K562 (cell line): ENCODE results near the gene TMCC2. TPM values are rescaled to one million over a fixed set of nuclear protein-coding genes. Genes with fewer than 3 reads are reported as not detected.

Experiments
- ATAC-seq: fragments of 200-7000 bp; cut with Tn5 transposase; 3 replicates; pipeline ENCODE4 v1.9.1; 2020; ENCODE audit warnings: moderate library complexity
- BruUV-seq: library from RNA; stranded (reverse); fragments of 400-500 nt; replicated peaks from 2 replicates; lab custom pipeline; 2021; lab: Mats Ljungman, UMichigan
- CTCF ChIA-PET: fragments of 300-600 bp; formaldehyde crosslinking; extraction: SDS; loops from one replicate; lab custom pipeline; 2021; ENCODE audit warnings: low intra/inter-chr PET ratio; lab: Yijun Ruan, JAX
- POLR2A ChIA-PET: fragments of 300-600, 350-650 bp; sonication (Branson Sonifier 250); formaldehyde crosslinking; extraction: SDS; loops from one replicate; lab custom pipeline; 2021; ENCODE audit warnings: antibody characterized with exemption, inconsistent platforms; lab: Yijun Ruan, JAX
- DNase-seq, 4 experiments: peaks; one replicate each; pipeline versions ENCODE4 v3.0.0 to v3.0.0-alpha.2; 2011 to 2018; ENCODE audit warnings: low spot score in 3 of 4, mixed read lengths in 3 of 4; ENCODE audit errors: extremely low read depth in 1 of 4
- FAIRE-seq: peaks from 2 replicates; lab custom pipeline; 2011; peaks lifted over from hg19 to GRCh38; lab: Jason Lieb, UNC
- H2AFZ ChIP-seq: 2 replicates; pipeline ENCODE4 v1.6.0; 2011; ENCODE audit warnings: low read depth, low read length, control low read depth, inconsistent platforms
- H3K27ac ChIP-seq: fragments of 200-600 bp; 3 replicates; pipeline ENCODE4 v1.8.0; 2011; ENCODE audit warnings: low read depth, mild to moderate bottlenecking, control low read depth, inconsistent platforms, low read length, moderate library complexity, mixed read lengths; ENCODE audit errors: extremely low read depth
- H3K27me3 ChIP-seq, 2 experiments: fragments of 300-600 bp in 1 of 2; 2 replicates in 1 of 2; 3 replicates in 1 of 2; pipeline versions ENCODE4 v1.6.0 to v1.8.0; 2011; ENCODE audit warnings: inconsistent platforms in 2 of 2, low read length in 2 of 2, mild to moderate bottlenecking in 1 of 2, mixed read lengths in 1 of 2, moderate library complexity in 1 of 2; ENCODE audit not compliant: control insufficient read depth in 2 of 2, insufficient read depth in 2 of 2
- H3K36me3 ChIP-seq: fragments of 300-600 bp; 3 replicates; pipeline ENCODE4 v1.8.0; 2011; ENCODE audit warnings: mild to moderate bottlenecking, low read length, inconsistent platforms; ENCODE audit not compliant: control insufficient read depth, insufficient read depth
- H3K4me1 ChIP-seq, 2 experiments: fragments of 200-600 bp in 1 of 2; replicated peaks in 1 of 2; 2 replicates in 1 of 2; 3 replicates in 1 of 2; pipeline versions ENCODE4 v1.5.1 to v1.8.0; 2011; ENCODE audit warnings: inconsistent platforms in 2 of 2, low read length in 2 of 2, mild to moderate bottlenecking in 1 of 2, mixed read lengths in 1 of 2, moderate library complexity in 1 of 2; ENCODE audit not compliant: control insufficient read depth in 2 of 2, insufficient read depth in 2 of 2
- H3K4me2 ChIP-seq: 2 replicates; pipeline ENCODE4 v1.6.1; 2011; ENCODE audit warnings: low read length, control low read depth, inconsistent platforms, mixed read lengths; ENCODE audit not compliant: insufficient read depth
- H3K4me3 ChIP-seq: fragments of 200-600 bp; sonication (generic), shearing (Covaris generic); 2 replicates; pipeline ENCODE4 v1.5.1; 2016; ENCODE audit warnings: control low read depth, inconsistent platforms
- H3K79me2 ChIP-seq: fragments of 200-600 bp; 3 replicates; pipeline ENCODE4 v1.8.0; 2011; ENCODE audit warnings: low read length, inconsistent platforms; ENCODE audit not compliant: control insufficient read depth, insufficient read depth
- H3K9ac ChIP-seq, 2 experiments: 2 replicates each; pipeline versions ENCODE4 v1.6.0 to v1.6.1; 2011; ENCODE audit warnings: low read depth in 2 of 2, low read length in 2 of 2, control low read depth in 1 of 2, inconsistent platforms in 1 of 2, mild to moderate bottlenecking in 1 of 2, mixed read lengths in 1 of 2; ENCODE audit not compliant: insufficient read depth in 1 of 2
- H3K9me1 ChIP-seq: one replicate; pipeline ENCODE4 v1.6.0; 2011; ENCODE audit warnings: inconsistent platforms, mild to moderate bottlenecking, low read length, moderate library complexity; ENCODE audit not compliant: control insufficient read depth, insufficient read depth
- H3K9me3 ChIP-seq: replicated peaks from 2 replicates; pipeline ENCODE4 v1.5.1; 2011; ENCODE audit warnings: low read depth, low read length, inconsistent platforms; ENCODE audit not compliant: control insufficient read depth, insufficient read depth
- H4K20me1 ChIP-seq: replicated peaks from 2 replicates; pipeline ENCODE4 v1.6.1; 2011; ENCODE audit warnings: low read length, inconsistent platforms, mixed read lengths; ENCODE audit not compliant: control insufficient read depth, insufficient read depth
- CHCHD3 ChIP-seq: fragments of 250-450 bp; sonication (Bioruptor Pico); IDR thresholded peaks from 2 replicates; pipeline ENCODE4 v2.1.2; 2022; ENCODE audit warnings: mild to moderate bottlenecking
- GABPA ChIP-seq: fragments of 200-800 bp; sonication (Bioruptor generic); conservative IDR thresholded peaks from 2 replicates; pipeline ENCODE4 v1.6.1; 2016; ENCODE audit warnings: low read depth, missing genetic modification characterization, missing compliant biosample characterization
- GATAD2A ChIP-seq: fragments of 450-650 bp; IDR thresholded peaks from 2 replicates; pipeline ENCODE4 v1.6.1; 2017
- LARP7 ChIP-seq: fragments of 450-650 bp; IDR thresholded peaks from 2 replicates; pipeline ENCODE4 v1.6.1; 2016
- MYC ChIP-seq, 2 experiments: fragments of 250-450 bp in 1 of 2; sonication (Bioruptor Pico) in 1 of 2; IDR thresholded peaks; 2 replicates each; pipeline versions ENCODE4 v1.5.1 to v1.6.1; 2012 to 2021; ENCODE audit warnings: low read depth in 2 of 2, borderline replicate concordance in 1 of 2, improper control_type of control experiment in 1 of 2, low read length in 1 of 2, mild to moderate bottlenecking in 1 of 2, moderate library complexity in 1 of 2
- RBBP5 ChIP-seq: fragments of 200-600 bp; sonication (generic); IDR thresholded peaks from 2 replicates; pipeline ENCODE4 v1.6.1; 2012; ENCODE audit warnings: borderline replicate concordance, mild to moderate bottlenecking, low read length, control low read depth, inconsistent platforms; ENCODE audit not compliant: insufficient read depth, poor library complexity, severe bottlenecking
- SNAPC5 ChIP-seq: fragments of 250-450 bp; sonication (Bioruptor Pico); IDR thresholded peaks from 2 replicates; pipeline ENCODE4 v1.8.0; 2021; ENCODE audit warnings: moderate library complexity, mild to moderate bottlenecking, inconsistent platforms
- STAG1 ChIP-seq: sonication (generic); formaldehyde crosslinking; IDR thresholded peaks from 2 replicates; pipeline ENCODE4 v1.5.0; 2020; ENCODE audit warnings: missing genetic modification reagents, borderline replicate concordance
- STAT5A ChIP-seq: IDR thresholded peaks from 2 replicates; pipeline ENCODE4 v1.6.1; 2012; ENCODE audit warnings: low read length, inconsistent platforms, borderline replicate concordance
- TARDBP ChIP-seq: fragments of 450-650 bp; IDR thresholded peaks from 2 replicates; pipeline ENCODE4 v1.6.1; 2016
- TCF15 ChIP-seq: fragments of 250-450 bp; sonication (Bioruptor Pico); IDR thresholded peaks from 2 replicates; pipeline ENCODE4 v1.8.0; 2022; ENCODE audit warnings: moderate library complexity, mild to moderate bottlenecking, inconsistent platforms
- WHSC1 ChIP-seq: IDR thresholded peaks from one replicate; pipeline ENCODE4 v1.6.1; 2012; ENCODE audit warnings: low read length, control low read depth, inconsistent platforms
- ZKSCAN1 ChIP-seq: fragments of 150-350 bp; IDR thresholded peaks from 2 replicates; pipeline ENCODE4 v1.6.1; 2016; ENCODE audit warnings: low read depth, low read length
- WGBS: fragments of 100-300 bp; shearing (Covaris generic); methylation state at CpG from one replicate; pipeline ENCODE4 v1.1.6; 2016; ENCODE audit warnings: low coverage, mixed read lengths; ENCODE audit not compliant: insufficient coverage; ENCODE audit errors: missing lambda C conversion rate; 5-methylcytosine and 5-hydroxymethylcytosine counted together
- in situ Hi-C: fragments of 300-500 bp; cut with MboI; formaldehyde crosslinking; loops from 4 replicates; pipeline ENCODE4 v1.15.0; 2018; ENCODE audit warnings: inconsistent platforms, mixed read lengths
- intact Hi-C: fragments of 100-400 bp; cut with micrococcal nuclease; formaldehyde crosslinking; loops from 2 replicates; pipeline ENCODE4 v1.14.2; 2022
- polyA plus RNA-seq, 8 experiments: library from polyadenylated mRNA; depleted of rRNA in 4 of 8; stranded (reverse) in 5 of 8; unstranded in 3 of 8; fragments of >200 nt; fragmentation: Nextera tagmentation in 2 of 8; fragmentation: Illumina TruSeq in 1 of 8; extraction: Ambion mirVana in 2 of 8; extraction: Trizol in 1 of 8; gene quantifications; 2 replicates each; pipeline versions ENCODE4 v1.2.1 to v1.2.3, GENCODE V29; 2011 to 2014; ENCODE audit warnings: inconsistent platforms in 1 of 8, missing spikeins in 1 of 8
- total RNA-seq, 7 experiments: library from RNA; depleted of rRNA in 6 of 7; stranded (reverse); fragments of >200 nt in 6 of 7; fragmentation: Illumina TruSeq in 2 of 7; extraction: Trizol in 2 of 7; gene quantifications; 2 replicates each; pipeline versions ENCODE4 v1.2.1 to v1.2.3, GENCODE V29; 2011 to 2021; ENCODE audit warnings: low replicate concordance in 1 of 7
- TF ChIP-seq, protein P1 (sequence below), 2 experiments: fragments of 450-650 bp; IDR thresholded peaks; 2 replicates each; pipeline ENCODE4 v1.6.1; 2016; ENCODE audit warnings: mild to moderate bottlenecking in 2 of 2, borderline replicate concordance in 1 of 2, low read depth in 1 of 2, moderate library complexity in 1 of 2

TMCC2 gene
- total and polyA plus RNA-seq, 9 of the 15 experiments (the other 6 are each of a cell fraction or from before 2014, with no cell fraction given), result 0.06 to 1.8 (median 0.98) TPM

DNA sequence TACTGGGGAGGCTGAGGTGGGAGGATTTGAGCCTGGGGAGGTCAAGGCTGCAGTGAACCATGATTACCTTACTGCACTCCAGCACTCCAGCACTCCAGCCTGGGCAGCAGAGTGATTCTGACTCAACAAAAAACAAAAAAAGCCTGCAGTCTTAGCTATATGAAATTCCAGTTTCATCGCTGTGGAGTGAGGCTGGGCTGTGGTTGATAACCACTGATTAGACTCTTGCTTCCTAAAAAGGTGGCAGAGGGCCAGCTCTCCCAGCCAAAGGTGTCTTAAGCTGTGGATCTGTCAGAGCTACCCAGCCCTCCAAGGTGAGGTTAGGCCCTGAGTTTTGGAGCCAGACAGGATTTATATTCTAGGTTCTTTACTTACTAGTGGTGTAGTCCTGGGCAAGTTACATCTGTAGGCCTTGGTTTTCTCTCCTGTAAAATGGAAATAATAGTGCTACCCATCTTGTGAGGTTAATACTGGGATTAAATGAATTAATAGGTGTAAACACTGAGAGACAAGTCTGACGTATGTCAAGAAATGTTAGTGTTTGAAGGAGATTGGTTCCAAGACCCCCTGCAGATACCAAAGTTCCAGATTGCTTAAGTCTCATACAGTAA is 35.9 kb downstream of the TMCC2 start:
- in situ Hi-C loops, result no loop called here
- no TSS peak for BruUV-seq
- 20% methylated on average over 2 of the region's 2 CpGs for WGBS
- TF ChIP-seq GATAD2A, result no peak
- no peak for TF ChIP-seq TARDBP
- no peak for TF ChIP-seq STAT5A
- TF ChIP-seq GABPA (tag), result no peak
- TF ChIP-seq TCF15 (CRISPR knock-in tag), result no peak
- no peak for TF ChIP-seq WHSC1
- TF ChIP-seq, protein P1, sequence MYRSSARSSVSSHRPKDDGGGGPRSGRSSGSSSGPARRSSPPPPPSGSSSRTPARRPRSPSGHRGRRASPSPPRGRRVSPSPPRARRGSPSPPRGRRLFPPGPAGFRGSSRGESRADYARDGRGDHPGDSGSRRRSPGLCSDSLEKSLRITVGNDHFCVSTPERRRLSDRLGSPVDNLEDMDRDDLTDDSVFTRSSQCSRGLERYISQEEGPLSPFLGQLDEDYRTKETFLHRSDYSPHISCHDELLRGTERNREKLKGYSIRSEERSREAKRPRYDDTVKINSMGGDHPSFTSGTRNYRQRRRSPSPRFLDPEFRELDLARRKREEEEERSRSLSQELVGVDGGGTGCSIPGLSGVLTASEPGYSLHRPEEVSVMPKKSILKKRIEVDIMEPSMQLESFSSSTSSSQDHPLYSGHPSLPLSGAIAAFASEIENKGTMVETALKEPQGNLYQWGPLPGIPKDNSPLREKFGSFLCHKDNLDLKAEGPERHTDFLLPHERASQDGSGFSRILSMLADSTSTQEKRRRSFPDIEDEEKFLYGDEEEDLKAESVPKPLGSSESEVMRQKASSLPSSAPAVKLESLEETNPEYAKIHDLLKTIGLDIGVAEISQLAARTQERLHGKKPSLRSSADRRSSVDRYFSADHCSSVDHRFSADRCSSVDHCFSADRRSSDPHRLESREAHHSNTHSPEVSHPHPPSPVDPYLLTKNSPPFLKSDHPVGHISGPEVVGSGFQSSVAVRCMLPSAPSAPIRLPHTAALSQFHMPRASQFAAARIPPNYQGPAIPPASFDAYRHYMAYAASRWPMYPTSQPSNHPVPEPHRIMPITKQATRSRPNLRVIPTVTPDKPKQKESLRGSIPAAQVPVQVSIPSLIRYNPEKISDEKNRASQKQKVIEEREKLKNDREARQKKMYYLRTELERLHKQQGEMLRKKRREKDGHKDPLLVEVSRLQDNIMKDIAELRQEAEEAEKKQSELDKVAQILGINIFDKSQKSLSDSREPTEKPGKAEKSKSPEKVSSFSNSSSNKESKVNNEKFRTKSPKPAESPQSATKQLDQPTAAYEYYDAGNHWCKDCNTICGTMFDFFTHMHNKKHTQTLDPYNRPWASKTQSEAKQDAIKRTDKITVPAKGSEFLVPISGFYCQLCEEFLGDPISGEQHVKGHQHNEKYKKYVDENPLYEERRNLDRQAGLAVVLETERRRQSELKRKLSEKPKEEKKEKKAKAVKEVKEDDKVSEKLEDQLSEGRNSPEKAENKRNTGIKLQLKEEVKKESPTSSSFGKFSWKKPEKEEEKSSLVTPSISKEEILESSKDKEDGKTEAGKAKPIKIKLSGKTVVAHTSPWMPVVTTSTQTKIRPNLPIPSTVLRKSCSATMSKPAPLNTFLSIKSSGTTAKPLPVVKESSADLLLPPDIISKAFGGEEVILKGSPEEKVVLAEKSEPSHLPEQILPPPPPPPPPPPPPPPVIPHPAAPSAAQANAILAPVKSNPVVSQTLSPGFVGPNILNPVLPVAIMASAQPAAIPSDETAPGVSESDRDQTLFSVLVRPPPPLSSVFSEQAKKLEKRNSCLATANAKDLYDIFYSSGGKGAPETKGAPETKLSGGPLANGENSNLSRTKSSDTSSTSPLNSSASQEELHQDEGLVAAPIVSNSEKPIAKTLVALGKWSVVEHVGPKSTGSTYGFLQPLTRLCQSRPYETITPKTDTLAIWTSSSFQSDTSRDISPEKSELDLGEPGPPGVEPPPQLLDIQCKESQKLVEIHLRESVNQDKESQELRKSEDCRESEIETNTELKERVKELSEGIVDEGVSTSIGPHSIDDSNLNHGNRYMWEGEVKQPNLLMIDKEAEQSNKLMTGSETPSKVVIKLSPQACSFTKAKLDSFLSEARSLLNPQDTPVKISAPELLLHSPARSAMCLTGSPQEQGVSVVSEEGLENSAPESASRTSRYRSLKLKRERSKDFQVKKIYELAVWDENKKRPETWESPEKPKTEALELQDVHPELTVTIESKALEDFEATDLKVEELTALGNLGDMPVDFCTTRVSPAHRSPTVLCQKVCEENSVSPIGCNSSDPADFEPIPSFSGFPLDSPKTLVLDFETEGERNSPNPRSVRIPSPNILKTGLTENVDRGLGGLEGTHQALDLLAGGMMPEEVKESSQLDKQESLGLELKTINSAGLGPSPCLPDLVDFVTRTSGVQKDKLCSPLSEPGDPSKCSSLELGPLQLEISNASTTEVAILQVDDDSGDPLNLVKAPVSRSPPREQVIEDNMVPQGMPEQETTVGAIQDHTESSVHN (IDR thresholded peaks at IDR 0.05; ENCODE audit: borderline replicate concordance in 1 of 2, low read depth in 1 of 2), result no peak
- TF ChIP-seq SNAPC5, result no peak
- TF ChIP-seq CHCHD3 (CRISPR knock-in tag), result no peak
- no peak for TF ChIP-seq ZKSCAN1
- no peak for TF ChIP-seq RBBP5
- TF ChIP-seq STAG1 (CRISPR knock-in tag), result no peak
- no peak for TF ChIP-seq LARP7
- peak; percentile 30; the same call in 1 of the 2 replicates for TF ChIP-seq MYC (IDR thresholded peaks at IDR 0.05; ENCODE audit: low read depth, low read length)
- TF ChIP-seq MYC (CRISPR knock-in tag; IDR thresholded peaks at IDR 0.05; ENCODE audit: borderline replicate concordance, low read depth), result no peak

More for the DNA sequence above, 35.9 kb downstream of the TMCC2 start:
- intact Hi-C loops, result no loop called here
- Histone ChIP-seq H3K79me2 (no peaks in the 10 kb centered on the region), H3K9ac (no peak overlapping the region), H4K20me1 (no peaks in the 10 kb centered on the region), H2AFZ (no peak overlapping the region), H3K9me3 (no peaks in the 10 kb centered on the region), H3K4me2 (no peak overlapping the region), H3K27ac (no peak overlapping the region), H3K9me1 (no peaks in the 10 kb centered on the region), H3K36me3 (no peaks in the 10 kb centered on the region), H3K27me3 (no peaks in the 10 kb centered on the region), H3K4me3 (no peak overlapping the region), H3K4me1 (peaks cover 42 to 48% of the 10 kb centered on the region in 2 experiments)
- POLR2A ChIA-PET, result interaction anchor here (0.8 to 3.5 kb wide), 4 partner anchors 8 to 201 kb away, joined by 3 to 15 read pairs (median 4); partner anchors contain the start of gene RBBP5
- peak; percentile 51 for ATAC-seq
- CTCF ChIA-PET, result no interaction called here
- peak; percentile 63 for FAIRE-seq
- DNase-seq, result peak in 2 of 4 experiments; percentile 75 to 83
